Measurements from ENCODE around the gene RAP2A.
A peak's percentile ranks its signal among the peaks of the same experiment; 100 is the strongest.

RAP2A gene

GRCh38 chr13:97493456-97493855 lies 59.5 kb downstream of the RAP2A start:
- Mint-ChIP-seq H3K4me3 (no peak overlapping the region), H3K4me1 (peaks cover 7% of the 10 kb centered on the region), H3K36me3 (ENCODE audit: low read depth) (peaks cover 15% of the 10 kb centered on the region), H3K27me3 (ENCODE audit: low read depth, poor library complexity) (no peaks in the 10 kb centered on the region), H3K27ac (no peak overlapping the region), H3K9me3 (peaks cover 24% of the 10 kb centered on the region)
- no peak for TF ChIP-seq CTCF (IDR thresholded peaks at IDR 0.05)
- DNase-seq, result no peak

DNA sequence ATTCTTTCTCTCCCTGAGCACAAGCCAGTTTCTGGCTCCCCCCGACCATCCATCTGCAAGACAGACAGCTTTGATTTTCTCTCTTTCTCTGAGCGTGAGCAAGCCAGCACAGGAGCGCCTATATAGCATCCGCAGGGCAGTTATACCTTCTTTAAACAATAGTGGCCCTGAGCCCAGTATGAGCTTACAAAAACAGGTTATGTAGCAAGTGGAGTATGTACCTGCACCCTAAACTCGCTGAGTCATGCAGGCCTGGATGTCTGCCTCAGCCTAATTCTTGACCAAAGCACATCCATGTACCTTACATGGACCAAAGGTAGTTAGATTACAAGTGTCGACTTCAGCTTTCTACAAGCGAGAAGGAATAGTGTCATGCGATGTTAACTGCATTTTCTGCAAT lies 61.7 kb downstream of the RAP2A start:
- Mint-ChIP-seq H3K4me3 (no peak overlapping the region), H3K27me3 (ENCODE audit: low read depth, poor library complexity) (no peaks in the 10 kb centered on the region), H3K9me3 (peaks cover 18% of the 10 kb centered on the region), H3K27ac (no peak overlapping the region), H3K36me3 (ENCODE audit: low read depth) (peaks cover 8% of the 10 kb centered on the region), H3K4me1 (peaks cover 7% of the 10 kb centered on the region)
- TF ChIP-seq CTCF (IDR thresholded peaks at IDR 0.05), result no peak
- DNase-seq, result no peak

- TF ChIP-seq CTCF (IDR thresholded peaks at IDR 0.05), result no peak
- Mint-ChIP-seq H3K27me3 (ENCODE audit: low read depth, poor library complexity) (no peaks in the 10 kb centered on the region), H3K4me1 (peaks cover 7% of the 10 kb centered on the region), H3K36me3 (ENCODE audit: low read depth) (no peaks in the 10 kb centered on the region), H3K27ac (no peak overlapping the region), H3K4me3 (no peak overlapping the region), H3K9me3 (peaks cover 9% of the 10 kb centered on the region)
- DNase-seq, result no peak
Measured at GRCh38 chr13:97496511-97496910, 62.5 kb downstream of the RAP2A start.

- Mint-ChIP-seq H3K4me3 (no peak overlapping the region), H3K4me1 (peaks cover 7% of the 10 kb centered on the region), H3K9me3 (peaks cover 3% of the 10 kb centered on the region), H3K36me3 (ENCODE audit: low read depth) (no peaks in the 10 kb centered on the region), H3K27me3 (ENCODE audit: low read depth, poor library complexity) (no peaks in the 10 kb centered on the region), H3K27ac (no peak overlapping the region)
- DNase-seq, result no peak
- TF ChIP-seq CTCF (IDR thresholded peaks at IDR 0.05), result no peak
Measured at GRCh38 chr13:97497400-97497799, 63.4 kb downstream of the RAP2A start.

- no peak for TF ChIP-seq CTCF (IDR thresholded peaks at IDR 0.05)
- Mint-ChIP-seq H3K4me1 (peaks cover 7% of the 10 kb centered on the region), H3K9me3 (peaks cover 3% of the 10 kb centered on the region), H3K36me3 (ENCODE audit: low read depth) (no peaks in the 10 kb centered on the region), H3K27ac (peak overlapping the region; percentile 8), H3K4me3 (no peak overlapping the region), H3K27me3 (ENCODE audit: low read depth, poor library complexity) (no peaks in the 10 kb centered on the region)
- DNase-seq, result no peak
Measured at GRCh38 chr13:97498419-97498818, 64.5 kb downstream of the RAP2A start.

DNA sequence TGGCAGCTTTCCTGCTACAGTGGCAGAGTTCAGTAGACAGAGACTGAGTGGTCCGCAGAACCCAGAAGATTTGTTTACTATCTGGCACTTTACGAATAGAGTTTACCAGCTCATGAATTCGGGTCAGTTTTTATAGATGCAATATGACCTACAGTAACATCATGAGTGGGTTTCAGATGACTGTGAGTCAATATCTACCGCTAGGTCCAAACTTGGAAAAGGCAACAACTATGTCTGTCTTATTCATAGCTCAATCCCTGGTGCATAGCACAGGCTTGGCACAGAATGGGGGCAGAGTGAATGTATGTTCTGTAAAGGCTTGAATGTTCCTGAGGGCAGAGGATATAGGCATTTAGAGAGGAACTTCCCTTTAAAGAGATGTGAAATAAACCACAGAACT lies 65.2 kb downstream of the RAP2A start:
- DNase-seq, result no peak
- no peak overlapping the region for H3K4me3 Mint-ChIP-seq
- H3K9me3 Mint-ChIP-seq, result peaks cover 3% of the 10 kb centered on the region
- peaks cover 7% of the 10 kb centered on the region for H3K4me1 Mint-ChIP-seq
- H3K27ac Mint-ChIP-seq, result no peak overlapping the region
- no peak for TF ChIP-seq CTCF (IDR thresholded peaks at IDR 0.05)
- no peaks in the 10 kb centered on the region for H3K27me3 Mint-ChIP-seq (ENCODE audit: low read depth, poor library complexity)
- H3K36me3 Mint-ChIP-seq (ENCODE audit: low read depth), result no peaks in the 10 kb centered on the region
